Adrenal gland (tissue), 12 donors: ENCODE data around the gene TUBA4B. TPM values are rescaled to one million over a fixed set of nuclear protein-coding genes. Genes with fewer than 3 reads are reported as not detected.

ENCODE experiments used
- DNase-seq, 7 donors: peaks; one replicate each; pipeline ENCODE4 v3.0.0-alpha.2; 2019 to 2020
- H3K27ac ChIP-seq, 5 donors: fragments of 200-600 bp; sonication (generic) in 4 of 5; 1 replicate in 3 of 5; 2 replicates in 2 of 5; pipeline versions ENCODE4 v1.5.1 to v1.8.0; 2016 to 2020; ENCODE audit warnings: mild to moderate bottlenecking in 1 of 5
- H3K27me3 ChIP-seq: fragments of 200-600 bp; 2 replicates; pipeline ENCODE4 v1.8.0; 2021
- H3K36me3 ChIP-seq, 2 donors: fragments of 200-600 bp; replicated peaks in 1 of 2; 1 replicate in 1 of 2; 2 replicates in 1 of 2; pipeline versions ENCODE4 v1.5.1 to v1.8.0; 2018 to 2022
- H3K4me1 ChIP-seq, 2 donors: fragments of 200-600 bp; replicated peaks in 1 of 2; 1 replicate in 1 of 2; 2 replicates in 1 of 2; pipeline versions ENCODE4 v1.5.1 to v1.8.0; 2018 to 2021
- H3K4me3 ChIP-seq, 4 donors: fragments of 200-600 bp; sonication (generic) in 3 of 4; one replicate each; pipeline ENCODE4 v1.5.1; 2016 to 2018
- H3K9me3 ChIP-seq, 3 donors: fragments of 200-600 bp; sonication (generic) in 1 of 3; replicated peaks in 1 of 3; 1 replicate in 2 of 3; 2 replicates in 1 of 3; pipeline versions ENCODE4 v1.5.1 to v1.8.0; 2016 to 2021
- CTCF ChIP-seq, 6 experiments: fragments of 450-650 bp in 4 of 6; fragments of 200-600 bp in 2 of 6; sonication (generic) in 1 of 6; IDR thresholded peaks; 1 replicate in 5 of 6; 2 replicates in 1 of 6; pipeline versions ENCODE4 v1.5.1 to v1.8.0; 2016 to 2021; ENCODE audit warnings: antibody characterized with exemption in 6 of 6, mild to moderate bottlenecking in 2 of 6, moderate library complexity in 1 of 6
- POLR2A ChIP-seq, 2 donors: fragments of 450-650 bp; IDR thresholded peaks; one replicate each; pipeline ENCODE4 v1.6.1; 2017; ENCODE audit warnings: antibody characterized with exemption in 2 of 2, mild to moderate bottlenecking in 2 of 2, moderate library complexity in 1 of 2
- WGBS, 4 donors: extraction: QIAGEN DNeasy Blood & Tissue Kit in 2 of 4; methylation state at CpG; one replicate each; pipeline versions ENCODE4 v1.1.5 to v1.1.7; 2013 to 2017; 5-methylcytosine and 5-hydroxymethylcytosine counted together
- intact Hi-C, 2 donors: fragments of 100-400 bp; cut with DNase I; formaldehyde crosslinking; loops; one replicate each; pipeline versions ENCODE4 v1.14.1 to v1.15.0; 2022 to 2023
- polyA plus RNA-seq, 3 donors: library from polyadenylated mRNA; stranded (reverse); fragments of 200-250 nt in 2 of 3; fragments of 350-450 nt in 1 of 3; fragmentation: Illumina TruSeq in 1 of 3; extraction: RNeasy Lipid Tissue Mini Kit (QIAGEN cat#74804) in 1 of 3; gene quantifications; one replicate each; pipeline ENCODE4 v1.2.3, GENCODE V29; 2013 to 2014
- total RNA-seq, 9 donors: library from RNA; depleted of rRNA in 4 of 9; stranded (reverse); fragments of >200 nt in 4 of 9; fragments of 120-200 nt in 1 of 9; fragmentation: NEBNext Ultra II Directional in 1 of 9; extraction: Animal tissue kit (Norgen Biotek cat#: 25700) in 1 of 9; gene quantifications; one replicate each; pipeline versions ENCODE4 v1.1.0 to v1.2.4, GENCODE V29; 2013 to 2023
- donor health status: healthy with polysubstance abuse.
- donor health status: Bipolar disorder and iron deficiency.
- donor health status: DM: yes; HTN: yes; CAD: no.
- donor health status: DM: no; HTN: no; CAD: no.
- donor health status: DM: no; HTN: no; CAD: no.
- donor health status: DM: yes; HTN: yes; CAD: no.

Gene TUBA4B
- total and polyA plus RNA-seq, 12 donors, result 0.07 to 0.14 TPM; not detected in 10

- intact Hi-C loops, result loop anchor here in 1 of 2 donors (10.0 kb wide), 1 partner anchor 54 kb away; the partner anchor contains the start of gene NHEJ1
- Histone ChIP-seq H3K27ac (peak within 1 kb of the TSS; percentile 82 to 97 (median 92)), H3K4me1 (peaks cover 23 to 30% of the 10 kb centered on the region in 2 donors), H3K4me3 (peak within 1 kb of the TSS in 2 of 4 donors; percentile 46 to 69), H3K9me3 (no peaks in the 10 kb centered on the region), H3K36me3 (peaks cover 0 to 60% of the 10 kb centered on the region in 2 donors), H3K27me3 (no peaks in the 10 kb centered on the region)
- TF ChIP-seq POLR2A (IDR thresholded peaks at IDR 0.05) (peak; percentile 62 to 69), CTCF (IDR thresholded peaks at IDR 0.05) (no peak)
- DNase-seq, result peak; percentile 97 to 99 (median 99)
- 6 to 13% (median 9%) methylated on average over 21 to 71 of the region's 71 CpGs for WGBS, 4 donors
Measured at GRCh38 chr2:219218732-219219701, 34.0 kb upstream of the TUBA4B start, which contains the start of gene ABCB6. ABCB6 (minus strand) TSS chr2:219218958; CDS start chr2:219218673, 285 bp downstream.

- WGBS, 4 donors, result 91 to 93% (median 92%) methylated on average over 15 to 18 of the region's 18 CpGs
- peaks cover 23 to 30% of the 10 kb centered on the region in 2 donors for H3K4me1 ChIP-seq
Measured at GRCh38 chr2:219219784-219220532, 33.1 kb upstream of the TUBA4B start.

GRCh38 chr2:219220652-219221402 lies 32.2 kb upstream of the TUBA4B start:
- Histone ChIP-seq H3K9me3 (no peaks in the 10 kb centered on the region), H3K4me1 (peaks cover 23 to 34% of the 10 kb centered on the region in 2 donors), H3K4me3 (no peak overlapping the region), H3K27me3 (no peaks in the 10 kb centered on the region), H3K27ac (no peak overlapping the region), H3K36me3 (peaks cover 0 to 64% of the 10 kb centered on the region in 2 donors)
- DNase-seq, result no peak
- 86 to 91% (median 90%) methylated on average over 8 to 19 of the region's 19 CpGs for WGBS, 4 donors
- TF ChIP-seq POLR2A (IDR thresholded peaks at IDR 0.05), result no peak
- no peak for TF ChIP-seq CTCF (IDR thresholded peaks at IDR 0.05)
- intact Hi-C loops, result no loop called here

More at GRCh38 chr2:219219784-219220532, 33.1 kb upstream of the TUBA4B start:
- intact Hi-C loops, result loop anchor here in 1 of 2 donors (10.0 kb wide), 1 partner anchor 55 kb away; the partner anchor contains the start of gene NHEJ1
- H3K36me3 ChIP-seq, result peaks cover 0 to 60% of the 10 kb centered on the region in 2 donors
- TF ChIP-seq CTCF (IDR thresholded peaks at IDR 0.05) (no peak), POLR2A (IDR thresholded peaks at IDR 0.05) (no peak)
- peak overlapping the region in 3 of 5 donors; percentile 92 to 97 (median 95) for H3K27ac ChIP-seq
- DNase-seq, result no peak
- no peaks in the 10 kb centered on the region for H3K27me3 ChIP-seq
- no peaks in the 10 kb centered on the region for H3K9me3 ChIP-seq
- no peak overlapping the region for H3K4me3 ChIP-seq
